HG03060 (cell line): ENCODE data around the gene BARHL1.

ENCODE experiments used
- ATAC-seq: cut with Tn5 transposase; IDR thresholded peaks from one replicate; pipeline ENCODE4 v1.9.1; 2021; ENCODE audit warnings: low read depth, moderate number of reproducible peaks; ENCODE audit not compliant: unreplicated experiment

Gene BARHL1

DNA sequence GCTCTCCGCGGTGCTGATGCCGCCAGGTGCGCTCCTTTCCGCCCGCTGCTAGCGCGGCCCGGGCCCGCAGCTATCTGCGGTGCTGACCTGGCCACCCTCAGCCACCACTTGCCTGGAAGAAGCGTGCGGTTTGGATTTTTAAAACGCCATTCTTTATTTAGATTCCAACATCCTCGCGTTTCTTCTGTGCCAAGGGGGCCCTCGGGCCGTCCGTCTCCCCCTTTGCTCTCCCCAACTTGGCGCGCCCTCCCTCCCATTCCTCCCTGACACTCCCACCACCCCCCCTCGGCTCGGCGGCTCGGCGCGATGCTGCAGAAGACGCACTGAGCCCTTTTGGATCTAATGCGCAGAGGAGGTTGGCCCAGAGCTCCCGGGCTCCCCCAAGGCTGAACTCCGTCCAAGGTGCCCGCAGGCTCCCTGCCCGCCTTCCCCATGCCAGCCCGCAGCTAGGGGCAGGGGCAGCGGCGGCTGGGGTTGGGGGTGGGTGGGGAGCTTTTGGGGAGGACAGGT is at the start of gene BARHL1:
TSS of gene BARHL1 (plus strand) at position 331 of the 510 bp plus-strand sequence. CDS start 192 bp downstream, outside the sequence.
- ATAC-seq = no peak

- no peak for ATAC-seq
Observed at GRCh38 chr9:132534832-132535231, 47.6 kb upstream of the BARHL1 start.

DNA sequence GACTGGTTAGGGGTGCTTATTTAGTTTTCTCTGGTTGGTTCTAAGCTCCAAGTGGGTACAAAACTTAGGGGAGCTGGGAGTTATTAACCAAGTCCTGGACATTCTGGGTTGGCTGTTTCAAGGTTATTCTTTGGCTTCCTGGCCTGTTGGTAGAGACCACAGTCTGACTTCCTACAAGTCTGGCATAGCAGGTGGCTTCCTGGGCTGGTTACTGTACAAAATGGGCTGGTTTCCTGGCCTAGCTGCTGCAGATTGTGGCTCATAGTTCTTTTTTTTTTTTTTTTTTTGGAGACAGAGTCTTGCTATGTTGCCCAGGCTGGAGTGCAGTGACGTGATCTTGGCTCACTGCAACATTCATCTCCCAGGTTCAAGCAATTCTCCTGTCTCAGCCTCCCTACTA is 46.3 kb upstream of the BARHL1 start:
- no peak for ATAC-seq

GRCh38 chr9:132537352-132537751 is 45.1 kb upstream of the BARHL1 start:
- ATAC-seq = no peak

- ATAC-seq = no peak
Observed at GRCh38 chr9:132538071-132538470, 44.3 kb upstream of the BARHL1 start.

- no peak for ATAC-seq
Observed at GRCh38 chr9:132539096-132539495, 43.3 kb upstream of the BARHL1 start.

GRCh38 chr9:132541051-132541450 is 41.4 kb upstream of the BARHL1 start:
- no peak for ATAC-seq

- no peak for ATAC-seq
Observed at GRCh38 chr9:132541870-132542830, 40.3 kb upstream of the BARHL1 start.

DNA sequence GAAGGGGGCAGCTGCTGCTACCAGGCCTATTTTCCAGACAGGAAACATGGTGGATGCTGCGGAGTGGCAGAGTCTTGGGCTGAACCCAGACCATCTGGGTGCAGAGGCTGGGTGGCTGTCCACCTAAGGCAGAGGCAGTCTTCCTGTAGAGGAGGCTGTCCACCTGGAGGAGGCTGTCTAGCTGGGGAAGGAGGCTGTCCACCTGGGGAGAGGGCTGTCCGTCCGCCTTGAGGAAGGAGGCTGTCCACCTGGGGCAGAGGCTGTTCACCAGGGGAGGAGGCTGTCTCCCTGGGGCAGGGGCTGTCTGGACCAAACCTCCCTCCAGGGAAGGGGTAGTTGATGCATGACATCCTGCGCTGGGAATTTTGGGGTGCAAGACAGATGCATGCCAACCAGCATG is 39.2 kb upstream of the BARHL1 start:
- no peak for ATAC-seq

- no peak for ATAC-seq
Observed at GRCh38 chr9:132543960-132544359, 38.4 kb upstream of the BARHL1 start.

DNA sequence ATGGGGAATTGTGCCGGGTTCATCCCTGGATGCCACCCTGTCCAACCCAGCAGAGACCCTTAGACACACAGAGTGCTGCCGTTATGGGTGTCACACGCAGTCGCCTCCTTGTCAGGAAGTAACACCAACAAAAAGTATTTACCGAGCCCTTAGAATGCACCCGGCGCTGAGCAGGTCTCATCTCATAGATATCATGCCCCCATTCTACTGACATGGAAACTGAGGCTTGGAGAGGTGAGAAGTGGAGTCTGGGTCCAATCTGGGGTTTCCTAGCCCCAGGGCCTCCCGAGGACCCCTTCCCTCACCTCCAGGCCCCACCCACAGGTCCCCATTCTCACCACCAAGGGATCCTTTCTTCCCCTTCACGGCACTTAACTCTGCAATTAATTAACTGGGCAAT is 36.8 kb upstream of the BARHL1 start:
- ATAC-seq = no peak

DNA sequence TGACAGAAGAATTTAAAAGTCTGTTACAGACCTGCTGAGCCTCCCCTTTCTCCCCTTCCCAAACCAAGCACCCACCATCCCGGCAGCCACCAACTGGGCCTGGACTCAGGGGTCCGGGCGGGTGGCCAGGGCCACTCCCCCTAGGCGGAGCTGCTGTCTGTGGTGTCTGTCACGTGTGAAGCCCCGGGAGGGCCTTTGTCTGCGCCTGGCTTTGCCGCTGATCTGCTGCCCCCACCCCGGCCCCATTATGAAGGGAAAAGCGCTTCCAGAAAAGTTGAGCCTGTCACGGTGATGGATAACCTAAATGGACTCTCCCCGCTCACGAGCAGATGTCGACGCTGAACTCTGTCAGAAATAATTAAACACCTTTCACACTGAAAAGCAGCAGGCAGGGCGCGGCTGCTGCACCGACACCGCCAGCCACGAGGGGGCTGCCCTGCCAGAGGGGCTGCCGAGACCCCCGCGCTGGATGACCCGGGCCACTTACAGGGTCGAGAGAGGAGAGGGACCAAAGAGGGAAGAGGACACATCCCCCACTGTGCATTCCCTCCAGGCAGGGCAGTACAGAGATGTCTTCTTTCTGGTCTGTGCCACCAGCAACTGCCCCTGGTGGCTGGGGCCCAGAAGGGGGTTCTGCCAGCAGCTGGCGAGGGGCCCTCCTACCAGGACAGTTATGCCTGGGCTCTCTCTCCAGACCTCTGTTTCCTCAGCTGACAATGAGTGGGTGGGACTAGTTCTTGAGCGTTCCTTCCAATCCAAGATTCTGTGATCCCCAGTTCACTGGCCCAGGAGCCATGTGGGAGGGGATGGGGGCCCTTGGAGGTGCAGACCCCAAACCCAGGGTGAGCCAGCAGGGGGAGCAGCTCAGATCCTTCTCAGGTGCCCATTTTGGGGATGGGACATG is 36.0 kb upstream of the BARHL1 start:
- no peak for ATAC-seq

DNA sequence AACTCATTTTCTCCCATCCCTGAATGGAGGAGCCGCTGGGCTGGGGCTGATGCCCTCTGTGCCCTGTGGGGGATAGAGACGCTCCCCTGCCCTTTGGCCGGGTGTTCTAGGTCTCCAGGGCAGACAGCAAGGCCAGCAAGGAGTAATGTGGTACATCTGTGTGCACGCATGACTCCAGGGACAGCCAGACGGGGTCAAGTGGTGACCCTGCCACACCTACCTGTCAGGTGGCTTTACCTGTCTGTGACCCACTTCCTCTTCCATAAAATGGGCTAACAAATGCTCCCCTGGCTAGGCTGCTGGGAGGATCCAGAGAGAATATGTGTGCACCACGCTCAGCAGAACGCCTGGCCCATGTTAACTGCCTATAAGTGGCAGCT is 35.4 kb upstream of the BARHL1 start:
- ATAC-seq = no peak

GRCh38 chr9:132547436-132547835 is 35.0 kb upstream of the BARHL1 start:
- ATAC-seq = no peak

DNA sequence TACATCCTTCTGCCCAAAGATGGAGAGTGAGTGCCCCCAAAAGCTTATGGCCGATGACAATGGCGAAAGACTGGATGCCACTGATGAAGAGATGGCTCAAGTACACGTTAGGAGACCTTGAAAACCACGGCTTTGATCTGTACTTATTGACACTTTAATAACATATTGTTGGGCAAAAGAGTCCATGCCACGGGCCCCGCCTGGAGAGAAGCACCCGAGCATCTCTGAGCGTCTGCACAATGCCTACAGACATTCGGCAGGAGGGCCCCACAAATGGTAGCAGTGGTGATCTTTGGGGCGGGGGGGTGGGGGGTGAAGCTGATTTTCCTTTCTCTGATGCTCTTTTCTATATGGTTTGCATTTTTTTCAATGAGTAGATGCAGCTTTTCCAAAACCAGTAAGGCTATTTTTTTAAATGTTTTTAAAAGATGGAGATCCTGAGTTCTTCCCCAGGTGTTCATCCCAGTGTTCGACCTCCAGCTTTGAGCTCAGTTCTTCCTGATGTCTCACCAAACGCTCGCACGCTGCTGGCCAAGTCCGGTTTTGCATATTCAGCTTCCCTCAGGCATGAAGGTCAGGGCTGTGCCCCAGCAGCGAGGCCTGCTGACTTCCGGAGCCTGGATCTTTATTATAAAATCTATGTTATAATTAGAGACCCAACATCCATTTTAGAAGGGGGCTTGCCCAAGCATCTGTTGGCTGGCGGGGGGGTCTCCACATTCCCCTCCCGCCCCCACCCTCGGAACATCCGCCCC is 34.3 kb upstream of the BARHL1 start:
- no peak for ATAC-seq

DNA sequence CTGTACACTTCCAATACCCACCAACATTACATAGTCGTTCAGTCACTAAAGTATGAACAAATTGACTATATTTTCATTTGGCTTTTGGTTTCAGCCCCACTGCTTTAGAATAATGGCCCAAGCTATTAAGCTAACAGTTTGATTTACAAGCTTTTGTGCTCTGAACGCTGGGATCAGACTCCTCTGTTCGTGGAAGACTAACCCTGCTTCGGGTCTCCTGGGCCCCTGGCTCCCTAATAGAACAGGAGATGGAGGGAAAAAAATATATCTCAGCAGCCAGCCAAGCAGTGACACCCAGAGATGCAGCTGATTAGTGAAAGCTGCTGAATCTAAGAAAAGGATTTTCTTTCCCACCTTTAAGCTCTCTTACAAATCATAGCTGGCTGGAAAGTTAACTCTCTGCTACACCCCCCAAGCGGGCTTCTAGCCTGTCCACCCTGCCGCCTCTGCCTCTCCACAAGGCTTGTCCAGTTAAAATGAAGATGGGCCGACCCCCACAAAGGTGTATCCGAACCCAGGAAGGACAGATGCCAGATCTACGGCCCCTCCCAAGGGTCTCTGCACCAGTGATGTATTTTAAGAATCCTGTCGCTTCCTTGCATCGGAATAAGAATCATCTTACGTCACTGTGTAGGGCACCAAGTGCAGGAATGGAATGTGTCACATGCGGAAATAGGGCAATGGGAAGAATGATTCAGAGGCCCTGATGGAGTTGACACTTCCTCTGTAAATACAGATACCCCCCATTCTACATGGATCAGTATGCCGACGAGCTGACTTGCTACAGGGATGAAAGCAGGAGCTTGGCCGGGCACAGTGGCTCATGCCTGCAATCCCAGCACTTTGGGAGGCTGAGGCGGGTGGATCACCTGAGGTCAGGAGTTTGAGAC is 33.4 kb upstream of the BARHL1 start:
- ATAC-seq = no peak

DNA sequence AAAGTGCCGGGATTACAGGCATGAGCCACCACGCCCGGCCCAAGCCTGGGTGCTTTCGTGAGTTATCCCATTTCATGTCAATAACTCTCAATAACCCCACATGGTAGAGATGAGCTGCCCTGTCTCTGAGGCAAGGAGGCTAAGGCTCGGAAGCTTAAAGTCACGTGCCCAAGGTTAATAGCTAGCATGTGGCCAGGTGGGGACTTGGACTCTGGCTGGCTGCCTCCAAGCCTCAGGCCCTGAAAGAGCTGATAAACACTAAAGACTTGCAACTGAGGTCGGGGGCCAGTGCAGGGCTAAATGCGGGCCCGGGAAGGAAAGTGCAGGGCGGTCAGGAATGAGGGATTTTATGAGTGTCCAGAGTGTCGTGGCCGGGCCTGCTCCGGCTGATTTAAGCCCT is 30.9 kb upstream of the BARHL1 start:
- no peak for ATAC-seq

DNA sequence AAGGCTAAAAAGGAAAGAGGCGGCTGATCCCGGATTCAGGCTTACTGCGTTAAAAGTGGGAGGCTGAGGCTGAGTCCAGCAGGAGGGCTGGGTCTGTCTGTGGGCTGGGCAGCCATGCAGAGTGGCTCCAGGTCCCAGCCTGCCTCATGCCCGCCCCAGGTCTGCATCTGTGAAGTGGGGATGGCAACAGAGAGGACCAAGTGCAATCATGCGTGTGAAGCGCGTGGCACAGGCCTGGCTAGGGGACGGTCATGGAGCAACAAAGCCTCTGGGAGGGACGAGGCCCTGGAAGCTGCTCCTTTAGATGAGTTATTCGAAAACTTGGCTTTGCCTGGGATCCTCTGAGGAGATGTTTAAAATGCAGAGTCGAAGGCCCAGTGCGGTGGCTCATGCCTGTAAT is 30.4 kb upstream of the BARHL1 start:
- ATAC-seq = no peak

DNA sequence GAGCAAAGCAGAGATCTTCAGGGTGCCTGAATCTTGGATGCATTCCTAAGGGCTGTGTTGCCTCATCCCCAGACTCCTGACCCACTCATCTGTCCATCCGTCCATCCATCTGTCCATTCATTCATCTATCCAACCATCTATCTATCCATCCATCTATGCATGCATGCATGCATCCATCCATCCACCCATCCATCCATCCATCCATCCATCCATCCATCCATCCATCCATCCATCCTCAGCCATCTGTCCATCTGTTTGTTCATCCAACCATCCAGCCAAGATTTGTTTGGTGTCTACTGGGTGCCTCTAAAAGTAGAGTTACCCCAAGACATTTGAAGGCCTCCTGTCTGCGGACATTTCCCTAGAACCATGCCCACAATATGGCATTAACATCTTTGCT is 27.7 kb upstream of the BARHL1 start:
- ATAC-seq = no peak
